A673 (cell line): ENCODE measurements around the gene MAEA.

ENCODE experiments used
- EZH2 ChIP-seq: fragments of 200-600 bp; sonication (generic); IDR thresholded peaks from 2 replicates; pipeline ENCODE4 v1.6.1; 2017; ENCODE audit warnings: borderline replicate concordance, low read depth, mild to moderate bottlenecking, mixed read lengths, antibody characterized with exemption, low read length; ENCODE audit not compliant: poor library complexity, severe bottlenecking
- TF ChIP-seq, protein P1 (sequence below): fragments of 300-800, 200-600 bp; sonication (generic); conservative IDR thresholded peaks from 2 replicates; pipeline ENCODE4 v1.5.1; 2017; ENCODE audit warnings: low read depth, mild to moderate bottlenecking, antibody characterized with exemption, low read length, moderate library complexity, mixed read lengths

DNA sequence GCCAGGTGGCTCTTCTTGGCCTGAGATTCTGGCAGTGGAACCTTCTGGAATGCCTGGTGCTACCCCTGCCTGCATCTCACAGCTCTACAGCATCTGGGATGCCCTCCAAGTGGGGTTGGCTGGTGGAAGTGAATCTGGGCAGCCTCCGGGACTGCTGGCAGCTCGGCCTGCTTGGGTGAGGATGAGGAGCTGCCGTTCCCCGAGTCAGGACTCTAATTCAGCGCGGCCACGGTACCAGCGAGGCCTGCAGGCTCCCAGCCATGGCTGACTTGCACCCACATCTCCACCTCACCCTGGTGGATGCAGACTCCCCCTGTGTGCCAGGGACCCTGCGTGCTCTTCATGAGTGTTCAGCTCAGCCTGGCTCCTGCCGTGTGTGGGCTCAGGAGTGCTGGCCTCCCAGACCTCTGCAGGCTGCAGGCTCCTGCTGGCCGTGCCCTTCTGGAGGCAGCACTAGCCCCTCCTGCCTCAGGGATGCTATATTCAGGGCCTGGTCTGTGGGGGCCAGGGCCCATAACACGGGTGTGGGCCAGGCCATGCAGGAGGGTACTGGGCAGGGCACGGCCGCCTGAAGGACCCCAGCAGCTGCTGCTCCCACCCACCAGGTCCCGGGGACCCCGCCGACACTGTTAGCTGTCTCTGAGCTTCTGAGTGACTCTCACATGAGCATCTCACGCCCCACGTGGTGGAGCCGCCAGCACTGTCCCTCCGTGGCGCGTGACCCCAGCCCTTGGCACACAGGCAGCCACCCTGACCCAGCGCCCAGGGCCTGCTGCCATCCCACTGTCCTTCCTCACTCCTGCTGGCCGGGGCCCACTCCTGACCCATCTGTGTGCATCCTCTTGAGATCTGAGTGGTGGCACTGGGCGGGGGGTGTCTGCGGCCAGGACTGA is 67.9 kb downstream of the MAEA start:
- TF ChIP-seq, protein P1, sequence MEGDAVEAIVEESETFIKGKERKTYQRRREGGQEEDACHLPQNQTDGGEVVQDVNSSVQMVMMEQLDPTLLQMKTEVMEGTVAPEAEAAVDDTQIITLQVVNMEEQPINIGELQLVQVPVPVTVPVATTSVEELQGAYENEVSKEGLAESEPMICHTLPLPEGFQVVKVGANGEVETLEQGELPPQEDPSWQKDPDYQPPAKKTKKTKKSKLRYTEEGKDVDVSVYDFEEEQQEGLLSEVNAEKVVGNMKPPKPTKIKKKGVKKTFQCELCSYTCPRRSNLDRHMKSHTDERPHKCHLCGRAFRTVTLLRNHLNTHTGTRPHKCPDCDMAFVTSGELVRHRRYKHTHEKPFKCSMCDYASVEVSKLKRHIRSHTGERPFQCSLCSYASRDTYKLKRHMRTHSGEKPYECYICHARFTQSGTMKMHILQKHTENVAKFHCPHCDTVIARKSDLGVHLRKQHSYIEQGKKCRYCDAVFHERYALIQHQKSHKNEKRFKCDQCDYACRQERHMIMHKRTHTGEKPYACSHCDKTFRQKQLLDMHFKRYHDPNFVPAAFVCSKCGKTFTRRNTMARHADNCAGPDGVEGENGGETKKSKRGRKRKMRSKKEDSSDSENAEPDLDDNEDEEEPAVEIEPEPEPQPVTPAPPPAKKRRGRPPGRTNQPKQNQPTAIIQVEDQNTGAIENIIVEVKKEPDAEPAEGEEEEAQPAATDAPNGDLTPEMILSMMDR = no peak
- TF ChIP-seq EZH2 = no peak
